WTC11 (cell line): ENCODE data around the gene MBOAT1. TPM values are rescaled to one million over a fixed set of nuclear protein-coding genes. Genes with fewer than 3 reads are reported as not detected.

Experiments
- ELF4 ChIP-seq: sonication (generic); formaldehyde crosslinking; IDR thresholded peaks from 2 replicates; pipeline ENCODE4 v1.8.1; 2022; ENCODE audit warnings: low read depth, mild to moderate bottlenecking, moderate library complexity, missing genetic modification reagents
- MLX ChIP-seq: sonication (generic); formaldehyde crosslinking; IDR thresholded peaks from 2 replicates; pipeline ENCODE4 v1.8.1; 2023; ENCODE audit warnings: mild to moderate bottlenecking, missing genetic modification reagents, moderate library complexity
- NFE2L1 ChIP-seq: sonication (generic); formaldehyde crosslinking; IDR thresholded peaks from 2 replicates; pipeline ENCODE4 v1.8.1; 2023; ENCODE audit warnings: missing genetic modification reagents
- TEAD1 ChIP-seq: sonication (generic); formaldehyde crosslinking; IDR thresholded peaks from 2 replicates; pipeline ENCODE4 v1.8.0; 2022; ENCODE audit warnings: mild to moderate bottlenecking, missing genetic modification reagents
- total RNA-seq: library from RNA; stranded (reverse); gene quantifications from 3 replicates; pipeline ENCODE4 v1.2.3, GENCODE V29; 2021

MBOAT1 gene
- total RNA-seq, 1 experiment from 2014 or later, result 22.9 TPM

GRCh38 chr6:20055916-20056315, 156.4 kb downstream of the MBOAT1 start (continued):
- TF ChIP-seq MLX (CRISPR knock-in tag) (no peak), ELF4 (no peak), TEAD1 (CRISPR knock-in tag) (no peak), NFE2L1 (CRISPR knock-in tag) (no peak)

Other genes starting within 250 kb of the MBOAT1 start
- 29.2 to 30.2 TPM (median 30.0 TPM) in 3 replicates for gene E2F3, start 189.4 kb upstream of the MBOAT1 start, total RNA-seq